ENCODE measurements around the gene INSM2. TPM values are rescaled to one million over a fixed set of nuclear protein-coding genes. Genes with fewer than 3 reads are reported as not detected.

The INSM2 gene
- total and polyA plus RNA-seq, 2 of the 4 experiments (the other 2 are of a cell fraction): not detected

GRCh38 chr14:35558680-35559079 is 24.7 kb downstream of the INSM2 start:
- Histone ChIP-seq H2BK5ac (ENCODE audit: low read depth, low read length, poor library complexity, severe bottlenecking) (no peak overlapping the region), H3K79me1 (ENCODE audit: low read depth in 1 of 2, low read length in 2 of 2) (no peaks in the 10 kb centered on the region), H4K5ac (ENCODE audit: low read depth, low read length) (no peak overlapping the region), H3K9ac (ENCODE audit: low read depth, low read length) (no peak overlapping the region), H3K27ac (ENCODE audit: insufficient read depth, low read length) (no peak overlapping the region), H3K9me1 (ENCODE audit: insufficient read depth, low read length) (no peaks in the 10 kb centered on the region), H3K56ac (ENCODE audit: extremely low read depth, insufficient read depth, low read length) (no peak overlapping the region), H2AFZ (replicated peaks; ENCODE audit: low read length, poor library complexity) (no peak overlapping the region), H3K14ac (replicated peaks; ENCODE audit: low read depth, low read length) (no peak overlapping the region), H2BK20ac (ENCODE audit: low read depth, low read length) (no peak overlapping the region), H4K91ac (ENCODE audit: insufficient read depth, low read depth, low read length) (no peak overlapping the region), H3K18ac (ENCODE audit: low read depth, low read length) (no peak overlapping the region), H3K23ac (ENCODE audit: low read depth, low read length) (no peak overlapping the region), H3K4me1 (ENCODE audit: control insufficient read depth, insufficient read depth, low read length) (no peaks in the 10 kb centered on the region), H3K4me3 (ENCODE audit: insufficient read depth, low read depth, low read length) (no peak overlapping the region), H2BK15ac (ENCODE audit: low read depth, low read length) (no peak overlapping the region), H3K4me2 (ENCODE audit: low read depth, low read length) (no peak overlapping the region), H3K27me3 (ENCODE audit: control insufficient read depth, insufficient read depth, low read length) (no peaks in the 10 kb centered on the region), H3K9me3 (ENCODE audit: control insufficient read depth, insufficient read depth, low read length) (no peaks in the 10 kb centered on the region), H4K8ac (ENCODE audit: low read depth in 2 of 2, low read length in 2 of 2) (no peak overlapping the region), H2AK9ac (replicated peaks; ENCODE audit: low read depth, low read length, poor library complexity) (no peak overlapping the region), H4K20me1 (ENCODE audit: insufficient read depth, low read length) (no peaks in the 10 kb centered on the region), H3K36me3 (ENCODE audit: control insufficient read depth, insufficient read depth, low read length) (no peaks in the 10 kb centered on the region), H2AK5ac (ENCODE audit: low read depth, low read length) (no peak overlapping the region), H2BK120ac (ENCODE audit: low read depth, low read length) (no peak overlapping the region), H3K4ac (ENCODE audit: low read depth, low read length) (no peak overlapping the region)
- no TSS peak for BruUV-seq (replicated peaks)
- intact Hi-C loops (cut with micrococcal nuclease): no loop called here
- ATAC-seq (ENCODE audit: low read depth) (no peak), DNase-seq (no peak)
- no peak for TF ChIP-seq MAZ (IDR thresholded peaks at IDR 0.05; ENCODE audit: borderline replicate concordance, low read depth, low read length)
- no peak for TF ChIP-seq USF2 (IDR thresholded peaks at IDR 0.05; ENCODE audit: low read depth, low read length)
- TF ChIP-seq CEBPB (IDR thresholded peaks at IDR 0.05; ENCODE audit: low read depth, low read length): no peak
- no peak for TF ChIP-seq RFX5 (IDR thresholded peaks at IDR 0.05; ENCODE audit: low read depth, low read length)
- no peak for TF ChIP-seq RAD21 (IDR thresholded peaks at IDR 0.05; ENCODE audit: low read length)
- no peak for TF ChIP-seq FOS (IDR thresholded peaks at IDR 0.05; ENCODE audit: low read depth, low read length)
- no peak for TF ChIP-seq MAFK (IDR thresholded peaks at IDR 0.05; ENCODE audit: low read depth, low read length)
- TF ChIP-seq CTCF (conservative IDR thresholded peaks at IDR 0.05; ENCODE audit: low read depth, low read length): no peak
- no peak for TF ChIP-seq MXI1 (IDR thresholded peaks at IDR 0.05; ENCODE audit: borderline replicate concordance, low read depth, low read length)
- in situ Hi-C loops (cut with MboI; ENCODE audit: low sequenced_read_pairs): no loop called here
- ChIA-PET POLR2A (ENCODE audit: unreplicated experiment) (no interaction called here), CTCF (no interaction called here)
- WGBS, 2 experiments (ENCODE audit: extremely low coverage in 2 of 2, insufficient read length in 1 of 2): no CpG with 5 or more reads among the region's 2 CpGs
- dilution Hi-C loops (cut with HindIII; ENCODE audit: low sequenced_read_pairs, unreplicated experiment): no loop called here
